ENCODE results near the gene NEURL3. TPM values are rescaled to one million over a fixed set of nuclear protein-coding genes. Genes with fewer than 3 reads are reported as not detected.

The NEURL3 gene
- total RNA-seq, 1 donor from 2014 or later: not detected

- no peak for DNase-seq (ENCODE audit: low spot score)
- Histone ChIP-seq H3K4me3 (no peak overlapping the region), H3K4me1 (peaks cover 4% of the 10 kb centered on the region), H3K4me2 (no peak overlapping the region), H3K36me3 (no peaks in the 10 kb centered on the region), H2AFZ (replicated peaks) (peak overlapping the region; percentile 98), H3F3A (ENCODE audit: low read depth) (no peaks in the 10 kb centered on the region), H3K27ac (no peak overlapping the region), H3K9ac (no peak overlapping the region), H3K27me3 (no peaks in the 10 kb centered on the region), H3K79me2 (ENCODE audit: low read depth) (no peaks in the 10 kb centered on the region), H3K9me3 (ENCODE audit: low read depth) (no peaks in the 10 kb centered on the region), H4K20me1 (ENCODE audit: low read depth) (no peaks in the 10 kb centered on the region)
- Mint-ChIP-seq H3K4me3 (no peak overlapping the region), H3K27me3 (ENCODE audit: insufficient read depth, low read depth) (peaks cover 10% of the 10 kb centered on the region), H3K9me3 (peaks cover 5% of the 10 kb centered on the region), H3K27ac (peak overlapping the region; percentile 88), H3K36me3 (no peaks in the 10 kb centered on the region), H3K4me1 (peaks cover 10% of the 10 kb centered on the region)
- TF ChIP-seq EZH2 (IDR thresholded peaks at IDR 0.05) (no peak), EZH2phosphoT487 (IDR thresholded peaks at IDR 0.05) (no peak), CTCF (IDR thresholded peaks at IDR 0.05) (no peak)
Observed at GRCh38 chr2:96486696-96487095, 18.5 kb downstream of the NEURL3 start.

GRCh38 chr2:96485751-96486651 is 19.2 kb downstream of the NEURL3 start:
- no peaks in the 10 kb centered on the region for H3K27me3 ChIP-seq
- no peak overlapping the region for H3K9ac ChIP-seq
- H4K20me1 ChIP-seq (ENCODE audit: low read depth): no peaks in the 10 kb centered on the region
- Mint-ChIP-seq H3K9me3 (peaks cover 7% of the 10 kb centered on the region), H3K27ac (peak overlapping the region; percentile 88), H3K4me3 (no peak overlapping the region), H3K36me3 (no peaks in the 10 kb centered on the region), H3K4me1 (peaks cover 10% of the 10 kb centered on the region), H3K27me3 (ENCODE audit: insufficient read depth, low read depth) (peaks cover 10% of the 10 kb centered on the region)
- H3K36me3 ChIP-seq: no peaks in the 10 kb centered on the region
- no peaks in the 10 kb centered on the region for H3F3A ChIP-seq (ENCODE audit: low read depth)
- no peaks in the 10 kb centered on the region for H3K79me2 ChIP-seq (ENCODE audit: low read depth)
- peaks cover 4% of the 10 kb centered on the region for H3K4me1 ChIP-seq
- TF ChIP-seq CTCF (IDR thresholded peaks at IDR 0.05): no peak
- no peak for DNase-seq (ENCODE audit: low spot score)
- no peaks in the 10 kb centered on the region for H3K9me3 ChIP-seq (ENCODE audit: low read depth)
- peak overlapping the region; percentile 98 for H2AFZ ChIP-seq (replicated peaks)
- no peak overlapping the region for H3K27ac ChIP-seq
- H3K4me2 ChIP-seq: peak overlapping the region; percentile 35
- H3K4me3 ChIP-seq: no peak overlapping the region

- H3K27me3 Mint-ChIP-seq (ENCODE audit: insufficient read depth, low read depth): peaks cover 11% of the 10 kb centered on the region
- peak overlapping the region; percentile 53 for H3K27ac Mint-ChIP-seq
- Histone ChIP-seq H3K79me2 (ENCODE audit: low read depth) (no peaks in the 10 kb centered on the region), H3K4me1 (peaks cover 4% of the 10 kb centered on the region), H3K27me3 (no peaks in the 10 kb centered on the region), H3K27ac (no peak overlapping the region), H3K9me3 (ENCODE audit: low read depth) (no peaks in the 10 kb centered on the region), H3K4me2 (peak overlapping the region; percentile 35), H2AFZ (replicated peaks) (peak overlapping the region; percentile 98), H3F3A (ENCODE audit: low read depth) (no peaks in the 10 kb centered on the region), H3K36me3 (no peaks in the 10 kb centered on the region), H4K20me1 (ENCODE audit: low read depth) (no peaks in the 10 kb centered on the region), H3K9ac (no peak overlapping the region), H3K4me3 (no peak overlapping the region)
- no peaks in the 10 kb centered on the region for H3K36me3 Mint-ChIP-seq
- no peak overlapping the region for H3K4me3 Mint-ChIP-seq
- H3K4me1 Mint-ChIP-seq: peaks cover 10% of the 10 kb centered on the region
- H3K9me3 Mint-ChIP-seq: peaks cover 7% of the 10 kb centered on the region
- DNase-seq (ENCODE audit: low spot score): no peak
- no peak for TF ChIP-seq EZH2 (IDR thresholded peaks at IDR 0.05)
- no peak for TF ChIP-seq EZH2phosphoT487 (IDR thresholded peaks at IDR 0.05)
- no peak for TF ChIP-seq CTCF (IDR thresholded peaks at IDR 0.05)
Observed at GRCh38 chr2:96485350-96485749, 19.8 kb downstream of the NEURL3 start.
